ENCODE data around the gene SLC25A19. TPM values are rescaled to one million over a fixed set of nuclear protein-coding genes. Genes with fewer than 3 reads are reported as not detected.
A peak's percentile ranks its signal among the peaks of the same experiment; 100 is the strongest.

Gene SLC25A19
- total RNA-seq, 2 experiments from 2014 or later = 113 to 144 TPM

DNA sequence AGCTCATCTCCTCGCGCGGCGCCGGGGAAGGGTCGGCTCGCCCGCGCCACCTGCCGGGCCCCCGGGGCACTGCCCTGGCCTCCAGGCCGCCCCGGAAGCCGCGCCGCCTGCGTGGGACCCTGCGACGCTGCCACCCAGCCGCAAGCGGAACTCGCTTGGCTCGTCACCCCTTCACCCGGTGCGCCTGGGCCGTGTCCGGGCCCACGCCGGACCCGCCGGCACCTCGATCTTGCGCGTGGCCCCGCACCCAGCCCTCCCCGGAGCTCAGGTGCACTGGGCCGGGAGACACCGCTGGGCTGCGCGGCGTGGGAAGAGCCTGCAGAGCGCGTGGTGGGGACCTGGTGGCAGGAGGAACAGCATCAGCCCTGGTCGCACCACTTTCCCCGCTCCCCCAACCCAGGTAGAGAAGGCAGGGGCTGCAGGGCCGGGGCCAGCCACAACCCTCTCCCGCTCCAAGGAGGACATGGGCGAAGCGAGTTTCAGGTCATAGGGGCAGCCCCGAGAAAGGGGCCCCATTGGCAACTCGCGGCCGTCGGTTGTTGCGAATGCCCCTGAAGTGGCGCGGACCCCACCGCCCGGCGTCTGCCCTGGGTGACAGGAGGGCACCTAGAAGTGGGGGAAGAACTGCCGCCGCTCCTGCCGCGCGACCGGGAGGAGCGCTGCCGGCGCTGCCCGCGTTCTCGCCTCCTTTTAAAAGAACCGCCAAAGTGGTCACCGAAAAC is 17.8 kb downstream of the SLC25A19 start:
- ChIA-PET CTCF (ENCODE audit: unreplicated experiment) (interaction anchor here (0.6 to 2.5 kb wide), 9 partner anchors 10 to 254 kb away, joined by 3 to 31 read pairs (median 3); partner anchors contain the start of genes GGA3, LLGL2, MRPS7 and SLC25A19), POLR2A (interaction anchor here (0.6 to 4.6 kb wide), 18 partner anchors 10 to 246 kb away, joined by 3 to 59 read pairs (median 5); partner anchors contain the start of genes GGA3, MRPS7, NT5C and SLC25A19)
- peaks cover 42% of the 10 kb centered on the region for H3K4me1 ChIP-seq (ENCODE audit: insufficient read depth, low read length, poor library complexity, severe bottlenecking)
- TF ChIP-seq CTCF (conservative IDR thresholded peaks at IDR 0.05; ENCODE audit: low read length) (peak; percentile 69), EZH2phosphoT487 (IDR thresholded peaks at IDR 0.05; ENCODE audit: borderline replicate concordance, low read depth, low read length) (no peak)
- peaks cover 25% of the 10 kb centered on the region; the same call in 1 of the 2 replicates for H3K79me2 ChIP-seq (ENCODE audit: insufficient read depth, low read depth, low read length)
- peak overlapping the region; percentile 83 for H3K4me2 ChIP-seq (ENCODE audit: low read length)
- BruUV-seq (replicated peaks) = no TSS peak
- intact Hi-C loops (cut with micrococcal nuclease; ENCODE audit: unreplicated experiment) = loop anchor here (1.0 to 10.0 kb wide), 7 partner anchors 18 to 513 kb away; partner anchors contain the start of genes GRB2, LLGL2, SLC25A19 and SUMO2
- no peaks in the 10 kb centered on the region for H3K9me3 ChIP-seq (ENCODE audit: low read length)
- H3K27ac ChIP-seq (ENCODE audit: low read depth, low read length, poor library complexity, severe bottlenecking) = peak overlapping the region; percentile 77
- H3K36me3 ChIP-seq (ENCODE audit: insufficient read depth, low read length) = peaks cover 55% of the 10 kb centered on the region
- peak overlapping the region; percentile 19; the same call in 1 of the 2 replicates for H2AFZ ChIP-seq (ENCODE audit: low read length)
- peak; percentile 97 for DNase-seq (ENCODE audit: low spot score)
- H3K9me2 ChIP-seq (ENCODE audit: insufficient read depth, low read length) = no peaks in the 10 kb centered on the region
- H3K4me3 ChIP-seq (ENCODE audit: low read depth, low read length, poor library complexity, severe bottlenecking) = peak overlapping the region; percentile 90
- H4K20me1 ChIP-seq (ENCODE audit: insufficient read depth, low read length) = no peaks in the 10 kb centered on the region

- intact Hi-C loops (cut with micrococcal nuclease; ENCODE audit: unreplicated experiment) = loop anchor here (1.0 to 10.0 kb wide), 7 partner anchors 18 to 514 kb away; partner anchors contain the start of genes GRB2, LLGL2, SLC25A19 and SUMO2
- no peak for DNase-seq (ENCODE audit: low spot score)
- H4K20me1 ChIP-seq (ENCODE audit: insufficient read depth, low read length) = no peaks in the 10 kb centered on the region
- H3K4me2 ChIP-seq (ENCODE audit: low read length) = peak within 1 kb of the TSS; percentile 94
- peaks cover 57% of the 10 kb centered on the region for H3K36me3 ChIP-seq (ENCODE audit: insufficient read depth, low read length)
- peaks cover 25% of the 10 kb centered on the region; the same call in 1 of the 2 replicates for H3K79me2 ChIP-seq (ENCODE audit: insufficient read depth, low read depth, low read length)
- no TSS peak for BruUV-seq (replicated peaks)
- ChIA-PET CTCF (ENCODE audit: unreplicated experiment) (interaction anchor here (0.9 to 2.5 kb wide), 6 partner anchors 10 to 255 kb away, joined by 3 to 31 read pairs (median 4); partner anchors contain the start of genes GGA3, LLGL2, MRPS7 and SLC25A19), POLR2A (interaction anchor here (0.5 to 4.6 kb wide), 17 partner anchors 10 to 247 kb away, joined by 3 to 59 read pairs (median 5); partner anchors contain the start of genes GGA3, MRPS7, NT5C and SLC25A19)
- H2AFZ ChIP-seq (ENCODE audit: low read length) = peak within 1 kb of the TSS; percentile 72
- H3K27ac ChIP-seq (ENCODE audit: low read depth, low read length, poor library complexity, severe bottlenecking) = peak within 1 kb of the TSS; percentile 77
- H3K9me2 ChIP-seq (ENCODE audit: insufficient read depth, low read length) = no peaks in the 10 kb centered on the region
- H3K4me3 ChIP-seq (ENCODE audit: low read depth, low read length, poor library complexity, severe bottlenecking) = peak within 1 kb of the TSS; percentile 90
- peaks cover 42% of the 10 kb centered on the region for H3K4me1 ChIP-seq (ENCODE audit: insufficient read depth, low read length, poor library complexity, severe bottlenecking)
- H3K9me3 ChIP-seq (ENCODE audit: low read length) = no peaks in the 10 kb centered on the region
- TF ChIP-seq CTCF (conservative IDR thresholded peaks at IDR 0.05; ENCODE audit: low read length) (no peak), EZH2phosphoT487 (IDR thresholded peaks at IDR 0.05; ENCODE audit: borderline replicate concordance, low read depth, low read length) (no peak)
Measured at GRCh38 chr17:75270966-75271232, 18.3 kb downstream of the SLC25A19 start, which contains the start of gene MIF4GD. TSS of gene MIF4GD (minus strand) at chr17:75271231. CDS start at chr17:75270195, 1,036 bp downstream.
